WI38 (cell line): ENCODE measurements around the gene TMEM132C.

Experiments
- H3K4me3 ChIP-seq: 2 replicates; pipeline ENCODE4 v1.5.1; 2011; ENCODE audit warnings: low read depth, mild to moderate bottlenecking, control low read depth, low read length
- CTCF ChIP-seq: IDR thresholded peaks from 2 replicates; pipeline ENCODE4 v1.5.1; 2012; ENCODE audit warnings: low read depth, mild to moderate bottlenecking, control low read depth, low read length

Gene TMEM132C

GRCh38 chr12:128288896-128289295 is 21.9 kb downstream of the TMEM132C start:
- no peak overlapping the region for H3K4me3 ChIP-seq
- no peak for TF ChIP-seq CTCF

GRCh38 chr12:128290938-128291337 is 24.0 kb downstream of the TMEM132C start:
- H3K4me3 ChIP-seq, result no peak overlapping the region
- no peak for TF ChIP-seq CTCF

- no peak overlapping the region for H3K4me3 ChIP-seq
- TF ChIP-seq CTCF, result no peak
These were observed 31.2 kb downstream of the TMEM132C start for GRCh38 chr12:128298091-128298748.

- H3K4me3 ChIP-seq, result no peak overlapping the region
- TF ChIP-seq CTCF, result no peak
These were observed 38.4 kb downstream of the TMEM132C start for GRCh38 chr12:128305336-128305892.

GRCh38 chr12:128307791-128308190 is 40.8 kb downstream of the TMEM132C start:
- H3K4me3 ChIP-seq, result no peak overlapping the region
- no peak for TF ChIP-seq CTCF

- TF ChIP-seq CTCF, result no peak
- H3K4me3 ChIP-seq, result no peak overlapping the region
These were observed 45.7 kb downstream of the TMEM132C start for GRCh38 chr12:128312661-128313060.

- no peak for TF ChIP-seq CTCF
- H3K4me3 ChIP-seq, result no peak overlapping the region
These were observed 47.0 kb downstream of the TMEM132C start for GRCh38 chr12:128313931-128314330.
